DOHH2 (cell line): ENCODE data around the gene CX3CL1.

Experiments used
- EZH2phosphoT487 ChIP-seq: fragments of 200-600 bp; sonication (generic); IDR thresholded peaks from 2 replicates; pipeline ENCODE4 v1.6.1; 2017; ENCODE audit warnings: borderline replicate concordance, mild to moderate bottlenecking, antibody characterized with exemption, low read length, moderate library complexity, mixed read lengths
- TF ChIP-seq, protein P1 (sequence below): fragments of 200-600 bp; sonication (generic); IDR thresholded peaks from one replicate; pipeline ENCODE4 v1.5.1; 2014; ENCODE audit warnings: antibody characterized with exemption, mild to moderate bottlenecking, low read depth, low read length; ENCODE audit not compliant: poor library complexity, severe bottlenecking

DNA sequence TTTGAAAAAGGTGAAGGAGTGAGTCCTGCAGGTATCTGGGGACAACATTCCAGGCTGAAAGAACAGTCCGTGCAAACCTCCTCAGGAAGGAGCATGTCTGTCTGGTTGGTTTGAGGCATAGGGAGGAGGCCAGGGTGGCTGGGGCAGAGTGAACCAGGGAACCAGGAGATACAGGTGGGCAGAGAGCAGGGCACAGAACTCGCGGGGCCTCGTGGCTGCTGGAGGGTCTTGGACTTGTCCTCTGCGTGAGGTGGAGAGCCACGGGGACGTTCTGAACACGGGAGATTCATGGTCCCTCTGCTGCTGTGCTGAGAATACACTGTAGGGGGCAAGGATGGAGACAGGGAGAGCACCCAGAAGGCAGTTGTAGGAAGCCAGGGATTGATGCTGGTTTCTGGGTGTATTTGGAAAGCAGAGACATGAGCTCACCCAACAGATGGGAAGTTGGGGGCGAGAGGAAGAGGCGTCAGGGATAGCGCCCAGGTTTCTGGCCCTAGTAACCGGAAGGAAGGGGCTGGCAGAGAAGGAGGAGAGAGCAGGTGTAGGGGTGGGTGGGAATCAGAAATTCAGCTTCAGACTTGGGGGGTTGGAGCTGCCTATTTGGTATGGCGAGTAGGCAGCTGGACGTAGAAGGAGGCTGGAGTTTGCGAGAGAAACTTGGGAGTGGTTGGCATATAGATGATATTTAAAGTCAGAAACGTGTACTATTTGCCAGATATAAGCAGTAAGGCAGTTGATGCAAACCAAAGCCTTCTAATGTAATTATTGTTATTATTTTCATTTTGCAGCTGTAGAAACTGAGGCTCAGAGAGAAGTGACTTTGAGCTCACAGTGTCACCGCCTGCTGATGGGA, 31.9 kb downstream of the CX3CL1 start, which contains the start of gene CCL17:
- no peak for TF ChIP-seq EZH2phosphoT487
- TF ChIP-seq, protein P1, sequence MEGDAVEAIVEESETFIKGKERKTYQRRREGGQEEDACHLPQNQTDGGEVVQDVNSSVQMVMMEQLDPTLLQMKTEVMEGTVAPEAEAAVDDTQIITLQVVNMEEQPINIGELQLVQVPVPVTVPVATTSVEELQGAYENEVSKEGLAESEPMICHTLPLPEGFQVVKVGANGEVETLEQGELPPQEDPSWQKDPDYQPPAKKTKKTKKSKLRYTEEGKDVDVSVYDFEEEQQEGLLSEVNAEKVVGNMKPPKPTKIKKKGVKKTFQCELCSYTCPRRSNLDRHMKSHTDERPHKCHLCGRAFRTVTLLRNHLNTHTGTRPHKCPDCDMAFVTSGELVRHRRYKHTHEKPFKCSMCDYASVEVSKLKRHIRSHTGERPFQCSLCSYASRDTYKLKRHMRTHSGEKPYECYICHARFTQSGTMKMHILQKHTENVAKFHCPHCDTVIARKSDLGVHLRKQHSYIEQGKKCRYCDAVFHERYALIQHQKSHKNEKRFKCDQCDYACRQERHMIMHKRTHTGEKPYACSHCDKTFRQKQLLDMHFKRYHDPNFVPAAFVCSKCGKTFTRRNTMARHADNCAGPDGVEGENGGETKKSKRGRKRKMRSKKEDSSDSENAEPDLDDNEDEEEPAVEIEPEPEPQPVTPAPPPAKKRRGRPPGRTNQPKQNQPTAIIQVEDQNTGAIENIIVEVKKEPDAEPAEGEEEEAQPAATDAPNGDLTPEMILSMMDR = no peak
